22Rv1 (cell line): ENCODE results near the gene SLC10A7.

Experiments
- ZFX ChIP-seq: fragments of 450-650 bp; IDR thresholded peaks from 2 replicates; pipeline ENCODE4 v1.6.1; 2017; ENCODE audit warnings: antibody characterized with exemption, borderline replicate concordance
- TF ChIP-seq, protein P1 (sequence below): fragments of 450-650 bp; IDR thresholded peaks from 2 replicates; pipeline ENCODE4 v1.5.1; 2017; ENCODE audit warnings: mild to moderate bottlenecking

DNA sequence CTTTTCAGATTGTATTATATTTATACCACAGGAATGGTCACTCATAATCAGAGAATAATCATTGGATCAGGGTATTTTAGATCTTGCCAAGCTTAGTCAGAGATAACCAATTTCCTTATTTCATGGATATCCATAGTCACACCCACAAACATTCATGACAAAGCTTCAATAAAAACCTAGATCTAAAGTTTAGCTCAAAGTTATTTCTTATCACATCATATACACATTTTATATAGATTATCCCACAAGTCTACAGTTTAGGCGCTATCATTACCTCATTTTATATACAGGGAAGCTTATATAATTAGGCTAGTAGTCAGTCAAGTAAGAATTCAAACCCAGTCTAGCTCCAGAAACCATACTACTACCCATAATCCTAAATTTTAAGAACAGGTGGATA lies 82.3 kb downstream of the SLC10A7 start:
- TF ChIP-seq, protein P1, sequence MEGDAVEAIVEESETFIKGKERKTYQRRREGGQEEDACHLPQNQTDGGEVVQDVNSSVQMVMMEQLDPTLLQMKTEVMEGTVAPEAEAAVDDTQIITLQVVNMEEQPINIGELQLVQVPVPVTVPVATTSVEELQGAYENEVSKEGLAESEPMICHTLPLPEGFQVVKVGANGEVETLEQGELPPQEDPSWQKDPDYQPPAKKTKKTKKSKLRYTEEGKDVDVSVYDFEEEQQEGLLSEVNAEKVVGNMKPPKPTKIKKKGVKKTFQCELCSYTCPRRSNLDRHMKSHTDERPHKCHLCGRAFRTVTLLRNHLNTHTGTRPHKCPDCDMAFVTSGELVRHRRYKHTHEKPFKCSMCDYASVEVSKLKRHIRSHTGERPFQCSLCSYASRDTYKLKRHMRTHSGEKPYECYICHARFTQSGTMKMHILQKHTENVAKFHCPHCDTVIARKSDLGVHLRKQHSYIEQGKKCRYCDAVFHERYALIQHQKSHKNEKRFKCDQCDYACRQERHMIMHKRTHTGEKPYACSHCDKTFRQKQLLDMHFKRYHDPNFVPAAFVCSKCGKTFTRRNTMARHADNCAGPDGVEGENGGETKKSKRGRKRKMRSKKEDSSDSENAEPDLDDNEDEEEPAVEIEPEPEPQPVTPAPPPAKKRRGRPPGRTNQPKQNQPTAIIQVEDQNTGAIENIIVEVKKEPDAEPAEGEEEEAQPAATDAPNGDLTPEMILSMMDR = no peak
- TF ChIP-seq ZFX = no peak
